ENCODE data around the gene LHFPL2. TPM values are rescaled to one million over a fixed set of nuclear protein-coding genes. Genes with fewer than 3 reads are reported as not detected.

The LHFPL2 gene
- total and polyA plus RNA-seq, 9 of the 15 experiments (the other 6 are each of a cell fraction or from before 2014, with no cell fraction given): 1.0 to 6.6 (median 4.6) TPM

- peak; percentile 33; the same call in 1 of the 2 replicates for TF ChIP-seq MGA (IDR thresholded peaks at IDR 0.05)
- TF ChIP-seq ZNF766 (CRISPR knock-in tag; conservative IDR thresholded peaks at IDR 0.05): peak; percentile 96; the same call in 1 of the 2 replicates
- peak; percentile 83 for TF ChIP-seq CCNT2 (IDR thresholded peaks at IDR 0.05; ENCODE audit: borderline replicate concordance, extremely low read depth, insufficient read length, low read depth, low read length)
- peak; percentile 60 to 97; a peak in 3 of 4 replicates for TF ChIP-seq ARNT (IDR thresholded peaks at IDR 0.05)
- peak; percentile 74 for TF ChIP-seq VEZF1 (CRISPR knock-in tag; IDR thresholded peaks at IDR 0.05)
- no peak for TF ChIP-seq E2F3 (CRISPR knock-in tag; IDR thresholded peaks at IDR 0.05)
- peak; percentile 58; the same call in 1 of the 2 replicates for TF ChIP-seq ZEB2 (IDR thresholded peaks at IDR 0.05)
- no peak for TF ChIP-seq STAT5B (CRISPR knock-in tag; IDR thresholded peaks at IDR 0.05)
- TF ChIP-seq ZMIZ1 (IDR thresholded peaks at IDR 0.05; ENCODE audit: low read depth in 2 of 2, low read length in 2 of 2): peak in 1 of 2 experiments; percentile 95; a peak in 2 of 4 replicates
These were observed 60.7 kb downstream of the LHFPL2 start (continued) for GRCh38 chr5:78587775-78588291.

All from K562 (cell line).